IMR-90 (cell line): Measurements from ENCODE around the gene MCF2L2. TPM values are rescaled to one million over a fixed set of nuclear protein-coding genes. Genes with fewer than 3 reads are reported as not detected.

Experiments used
- ATAC-seq: fragments of 200-7000 bp; cut with Tn5 transposase; 2 replicates; pipeline ENCODE4 v1.9.1; 2020; ENCODE audit warnings: low read depth, mild to moderate bottlenecking, moderate library complexity
- BruUV-seq: library from RNA; stranded (reverse); fragments of 400-500 nt; replicated peaks from 2 replicates; lab custom pipeline; 2021; lab: Mats Ljungman, UMichigan
- CTCF ChIA-PET: fragments of 300-600 bp; formaldehyde crosslinking; extraction: SDS; loops from one replicate; lab custom pipeline; 2021; ENCODE audit warnings: antibody characterized with exemption; lab: Yijun Ruan, JAX
- POLR2A ChIA-PET: fragments of 300-600 bp; sonication (Branson Sonifier 250); formaldehyde crosslinking; loops from one replicate; lab custom pipeline; 2022; ENCODE audit warnings: antibody characterized with exemption; ENCODE audit not compliant: unreplicated experiment; lab: Charles Lee
- DNase-seq: peaks from one replicate; pipeline ENCODE4 v3.0.0; 2013
- H2AFZ ChIP-seq: replicated peaks from 2 replicates; pipeline ENCODE3; 2013; ENCODE audit warnings: low read length, mild to moderate bottlenecking; ENCODE audit not compliant: poor library complexity
- H2AK5ac ChIP-seq: 2 replicates; pipeline ENCODE4 v1.6.1; 2013; ENCODE audit warnings: low read depth, low read length, inconsistent platforms
- H2AK9ac ChIP-seq: replicated peaks from 2 replicates; pipeline ENCODE3; 2013; ENCODE audit warnings: mild to moderate bottlenecking, low read depth, low read length, moderate library complexity; ENCODE audit not compliant: poor library complexity
- H2BK120ac ChIP-seq: 2 replicates; pipeline ENCODE4 v1.6.1; 2013; ENCODE audit warnings: low read depth, low read length, inconsistent platforms
- H2BK15ac ChIP-seq: 3 replicates; pipeline ENCODE4 v1.6.1; 2013; ENCODE audit warnings: low read depth, low read length, inconsistent platforms
- H2BK20ac ChIP-seq: 2 replicates; pipeline ENCODE4 v1.6.1; 2013; ENCODE audit warnings: low read depth, mild to moderate bottlenecking, inconsistent platforms, low read length, moderate library complexity
- H2BK5ac ChIP-seq: 2 replicates; pipeline ENCODE4 v1.6.1; 2013; ENCODE audit warnings: mild to moderate bottlenecking, low read depth, low read length, inconsistent platforms; ENCODE audit not compliant: poor library complexity, severe bottlenecking
- H3K14ac ChIP-seq: replicated peaks from 2 replicates; pipeline ENCODE4 v1.6.1; 2013; ENCODE audit warnings: low read depth, low read length, inconsistent platforms
- H3K18ac ChIP-seq: 2 replicates; pipeline ENCODE4 v1.6.1; 2013; ENCODE audit warnings: low read depth, low read length, control low read depth
- H3K23ac ChIP-seq: 2 replicates; pipeline ENCODE4 v1.6.1; 2013; ENCODE audit warnings: low read depth, low read length, inconsistent platforms
- H3K27ac ChIP-seq: 2 replicates; pipeline ENCODE4 v1.5.1; 2013; ENCODE audit warnings: mild to moderate bottlenecking, control low read depth, low read length; ENCODE audit not compliant: insufficient read depth
- H3K27me3 ChIP-seq: 2 replicates; pipeline ENCODE4 v1.6.1; 2013; ENCODE audit warnings: low read length; ENCODE audit not compliant: control insufficient read depth, insufficient read depth
- H3K36me3 ChIP-seq: 2 replicates; pipeline ENCODE4 v1.6.1; 2013; ENCODE audit warnings: low read length, mixed read lengths; ENCODE audit not compliant: control insufficient read depth, insufficient read depth
- H3K4ac ChIP-seq: 2 replicates; pipeline ENCODE4 v1.6.1; 2013; ENCODE audit warnings: low read depth, low read length, inconsistent platforms
- H3K4me1 ChIP-seq: 2 replicates; pipeline ENCODE4 v1.6.1; 2013; ENCODE audit warnings: low read length, mixed read lengths; ENCODE audit not compliant: control insufficient read depth, insufficient read depth
- H3K4me2 ChIP-seq: 2 replicates; pipeline ENCODE4 v1.6.1; 2013; ENCODE audit warnings: low read depth, mild to moderate bottlenecking, control low read depth, low read length, moderate library complexity
- H3K4me3 ChIP-seq: 2 replicates; pipeline ENCODE4 v1.5.1; 2013; ENCODE audit warnings: low read depth, mild to moderate bottlenecking, control low read depth, low read length, moderate library complexity; ENCODE audit not compliant: insufficient read depth
- H3K56ac ChIP-seq: 2 replicates; pipeline ENCODE4 v1.6.1; 2013; ENCODE audit warnings: low read length, inconsistent platforms; ENCODE audit not compliant: insufficient read depth; ENCODE audit errors: extremely low read depth
- H3K79me1 ChIP-seq, 2 experiments: 2 replicates each; pipeline ENCODE4 v1.6.1; 2013; ENCODE audit warnings: low read length in 2 of 2, inconsistent platforms in 1 of 2, low read depth in 1 of 2
- H3K9ac ChIP-seq: 2 replicates; pipeline ENCODE4 v1.6.1; 2013; ENCODE audit warnings: low read depth, low read length, control low read depth
- H3K9me1 ChIP-seq: 2 replicates; pipeline ENCODE4 v1.6.1; 2013; ENCODE audit warnings: low read length, inconsistent platforms; ENCODE audit not compliant: insufficient read depth
- H3K9me3 ChIP-seq: 2 replicates; pipeline ENCODE4 v1.6.1; 2013; ENCODE audit warnings: low read length; ENCODE audit not compliant: control insufficient read depth, insufficient read depth
- H4K20me1 ChIP-seq: 2 replicates; pipeline ENCODE4 v1.6.1; 2013; ENCODE audit warnings: low read length, inconsistent platforms; ENCODE audit not compliant: insufficient read depth
- H4K5ac ChIP-seq: 2 replicates; pipeline ENCODE4 v1.6.1; 2013; ENCODE audit warnings: mild to moderate bottlenecking, low read depth, low read length, control low read depth
- H4K8ac ChIP-seq, 2 experiments: 2 replicates each; pipeline ENCODE4 v1.6.1; 2013; ENCODE audit warnings: low read depth in 2 of 2, low read length in 2 of 2, control low read depth in 1 of 2, inconsistent platforms in 1 of 2
- H4K91ac ChIP-seq: 2 replicates; pipeline ENCODE4 v1.6.1; 2013; ENCODE audit warnings: low read depth, low read length, inconsistent platforms; ENCODE audit not compliant: insufficient read depth
- CEBPB ChIP-seq: IDR thresholded peaks from 2 replicates; pipeline ENCODE4 v1.6.1; 2012; ENCODE audit warnings: low read depth, low read length, improper control_type of control experiment
- NFE2L2 ChIP-seq: fragments of 150-350 bp; IDR thresholded peaks from 2 replicates; pipeline ENCODE4 v1.6.1; 2016; ENCODE audit warnings: low read depth, mild to moderate bottlenecking, low read length
- RAD21 ChIP-seq: IDR thresholded peaks from 2 replicates; pipeline ENCODE4 v1.6.1; 2012; ENCODE audit warnings: low read length, improper control_type of control experiment
- SMC3 ChIP-seq: fragments of 150-350 bp; IDR thresholded peaks from 2 replicates; pipeline ENCODE4 v1.6.1; 2016; ENCODE audit warnings: low read depth, mild to moderate bottlenecking, antibody characterized with exemption, low read length, moderate library complexity
- WGBS, 2 experiments: methylation state at CpG; one replicate each; pipeline versions ENCODE4 v1.1.5 to v1.1.7; 2013; ENCODE audit warnings: missing lambda C conversion rate in 2 of 2; ENCODE audit not compliant: insufficient read length in 1 of 2; ENCODE audit errors: extremely low coverage in 2 of 2; 5-methylcytosine and 5-hydroxymethylcytosine counted together
- dilution Hi-C: fragments of 300-500 bp; cut with HindIII; formaldehyde crosslinking; loops from one replicate; pipeline ENCODE4 v1.14.3; 2018; ENCODE audit warnings: low sequenced_read_pairs; ENCODE audit not compliant: unreplicated experiment
- in situ Hi-C: fragments of 300-500 bp; cut with MboI; formaldehyde crosslinking; loops from 3 replicates; pipeline ENCODE4 v1.14.3; 2019; ENCODE audit warnings: low sequenced_read_pairs, inconsistent platforms, mixed read lengths
- intact Hi-C: fragments of 100-400 bp; cut with micrococcal nuclease; formaldehyde crosslinking; loops from 2 replicates; pipeline ENCODE4 v1.10.0; 2022
- polyA plus RNA-seq, 3 experiments: library from polyadenylated mRNA; depleted of rRNA; stranded (reverse); fragments of >200 nt; gene quantifications; 2 replicates each; pipeline ENCODE4 v1.2.3, GENCODE V29; 2012; ENCODE audit warnings: low replicate concordance in 1 of 3
- total RNA-seq: library from RNA; depleted of rRNA; stranded (reverse); fragments of >200 nt; gene quantifications from 2 replicates; pipeline ENCODE4 v1.2.3, GENCODE V29; 2012

MCF2L2 gene
- total and polyA plus RNA-seq, 2 of the 4 experiments (the other 2 are of a cell fraction) = under 0.01 TPM; not detected in 1

- Histone ChIP-seq H4K8ac (no peak overlapping the region), H3K9ac (no peak overlapping the region), H3K79me1 (no peaks in the 10 kb centered on the region), H4K20me1 (no peaks in the 10 kb centered on the region), H2BK15ac (no peak overlapping the region), H3K4ac (no peak overlapping the region), H2AK5ac (no peak overlapping the region), H3K36me3 (no peaks in the 10 kb centered on the region), H2AFZ (no peak overlapping the region), H3K4me3 (no peak overlapping the region), H3K9me1 (no peaks in the 10 kb centered on the region), H3K18ac (no peak overlapping the region), H4K91ac (no peak overlapping the region), H3K23ac (no peak overlapping the region), H3K56ac (no peak overlapping the region), H3K14ac (no peak overlapping the region), H3K4me2 (no peak overlapping the region), H3K27ac (no peak overlapping the region), H2BK120ac (no peak overlapping the region), H3K9me3 (no peaks in the 10 kb centered on the region), H3K4me1 (no peaks in the 10 kb centered on the region), H2BK20ac (no peak overlapping the region), H2AK9ac (no peak overlapping the region), H2BK5ac (no peak overlapping the region), H3K27me3 (peaks cover 29% of the 10 kb centered on the region), H4K5ac (no peak overlapping the region)
- intact Hi-C loops = no loop called here
- no TSS peak for BruUV-seq
- TF ChIP-seq CEBPB = no peak
- TF ChIP-seq RAD21 = no peak
- TF ChIP-seq SMC3 = no peak
- TF ChIP-seq NFE2L2 = no peak
- ATAC-seq (no peak), DNase-seq (no peak)
- POLR2A ChIA-PET = no interaction called here
- in situ Hi-C loops = no loop called here
- dilution Hi-C loops = no loop called here
- CTCF ChIA-PET = no interaction called here
- WGBS, 2 experiments = 75% methylated on average over 2 of the region's 5 CpGs; no CpG with 5 or more reads in 1 of the 2 experiments
Observed at GRCh38 chr3:183160616-183161015, 267.8 kb downstream of the MCF2L2 start.
